Measurements from ENCODE around the gene TCN1.
"Not testable (repeated sequence)": the region's sequence is repeated elsewhere in the genome, so short reads cannot be mapped to it uniquely, and the experiment has no call there.

TCN1 gene

DNA sequence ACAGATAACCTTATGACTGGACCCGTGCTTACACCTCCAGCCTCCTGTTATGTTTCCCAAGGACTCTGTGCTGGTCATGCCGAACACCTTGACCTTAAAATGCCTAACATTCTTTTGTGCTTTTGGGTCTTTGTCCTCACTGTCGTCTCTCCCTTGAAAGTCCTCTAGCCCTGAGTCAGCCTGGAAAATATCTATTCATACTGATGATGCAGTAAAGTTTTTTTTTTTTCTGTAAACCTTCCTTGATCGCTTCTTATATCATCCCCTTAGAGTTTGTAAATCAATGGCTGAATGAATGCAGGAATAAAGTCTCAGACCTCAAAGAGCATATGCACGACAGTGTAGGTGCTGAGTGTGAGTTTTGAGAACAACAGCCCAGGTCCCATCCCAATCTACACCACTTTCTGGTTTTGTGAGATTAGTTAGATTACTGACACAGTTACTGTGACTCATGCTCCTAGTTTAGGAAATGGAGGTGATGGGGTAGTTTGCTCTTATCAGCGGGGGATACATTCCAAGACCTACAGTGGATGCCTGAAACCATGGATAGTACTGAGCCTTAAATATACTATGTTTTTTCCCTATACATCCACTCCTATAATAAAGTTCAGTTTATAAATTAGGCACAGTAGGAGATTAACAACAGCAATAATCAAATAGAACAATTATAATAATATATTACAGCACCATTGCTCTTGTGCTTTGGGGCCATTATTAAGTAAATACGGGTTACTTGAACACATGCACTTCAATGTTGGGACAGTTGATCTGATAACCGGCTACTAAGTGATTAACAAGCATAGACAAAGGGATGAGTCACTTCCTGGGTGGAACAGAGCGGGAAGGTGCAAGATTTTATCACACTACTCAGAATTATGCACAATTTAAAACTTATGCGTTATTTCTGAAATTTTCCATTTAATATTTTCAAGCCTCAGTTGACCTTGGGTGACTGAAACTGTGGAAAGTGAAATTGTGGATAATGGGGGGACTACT, 8.6 kb downstream of the TCN1 start:
- in situ Hi-C loops (cut with MboI; ENCODE audit: low sequenced_read_pairs) = no loop called here

DNA sequence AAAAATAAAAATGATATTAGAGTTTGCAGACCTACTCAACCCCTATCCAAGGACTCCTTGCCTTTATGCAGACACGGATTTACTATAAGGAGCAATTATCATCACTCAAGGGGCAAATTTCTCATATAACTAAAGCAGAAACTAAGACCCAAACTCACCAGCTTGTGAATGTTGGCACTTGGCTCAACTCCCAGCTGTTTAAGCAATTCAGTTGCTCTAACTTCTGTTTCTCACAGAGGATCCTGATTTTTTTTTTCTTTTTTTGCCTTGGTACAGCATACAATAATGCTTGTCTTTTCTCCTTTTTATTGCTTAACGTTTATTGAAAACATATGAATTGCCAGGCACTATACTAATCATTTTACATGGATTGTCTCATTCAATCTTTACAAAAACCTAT, 11.4 kb downstream of the TCN1 start:
- in situ Hi-C loops (cut with MboI; ENCODE audit: low sequenced_read_pairs) = no loop called here

DNA sequence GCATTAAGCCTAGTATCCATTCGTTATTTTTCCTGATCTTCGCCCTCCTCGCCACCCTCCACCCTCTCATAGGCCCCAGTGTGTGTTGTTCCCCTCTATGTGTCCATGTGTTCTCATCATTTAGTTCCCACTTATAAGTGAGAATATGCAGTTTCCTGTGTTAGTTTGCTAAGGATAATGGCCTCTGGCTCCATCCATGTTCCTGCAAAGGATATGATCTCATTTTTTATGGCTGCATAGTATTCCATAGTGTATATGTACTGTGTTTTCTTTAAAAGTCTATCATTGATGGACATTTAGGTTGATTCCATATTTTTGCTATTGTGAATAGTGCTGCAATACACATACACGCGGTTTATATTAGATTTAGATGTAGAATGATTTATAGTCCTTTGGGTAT, 14.9 kb downstream of the TCN1 start:
- in situ Hi-C loops (cut with MboI; ENCODE audit: low sequenced_read_pairs) = not testable (repeated sequence)

DNA sequence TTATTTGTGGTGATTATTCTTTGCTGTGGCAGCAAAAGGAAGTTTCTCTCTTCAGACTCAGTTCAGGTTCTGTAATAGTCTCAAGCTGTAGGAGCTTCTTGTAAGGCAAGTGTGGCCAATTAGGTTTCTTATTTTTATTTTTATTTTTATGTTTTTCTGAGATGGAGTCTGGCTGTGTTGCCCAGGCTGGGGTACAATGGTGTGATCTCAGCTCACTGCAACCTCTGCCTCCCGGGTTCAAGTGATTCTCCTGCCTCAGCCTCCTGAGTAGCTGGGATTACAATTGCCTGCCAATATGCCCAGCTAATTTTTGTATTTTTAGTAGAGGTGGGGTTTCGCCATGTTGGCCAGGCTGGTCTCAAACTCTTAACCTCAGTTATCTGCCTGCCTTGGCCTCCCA, 16.7 kb downstream of the TCN1 start:
- in situ Hi-C loops (cut with MboI; ENCODE audit: low sequenced_read_pairs) = loop anchor here (25.0 kb wide), 1 partner anchor 288 kb away; no protein-coding TSS in a partner anchor

DNA sequence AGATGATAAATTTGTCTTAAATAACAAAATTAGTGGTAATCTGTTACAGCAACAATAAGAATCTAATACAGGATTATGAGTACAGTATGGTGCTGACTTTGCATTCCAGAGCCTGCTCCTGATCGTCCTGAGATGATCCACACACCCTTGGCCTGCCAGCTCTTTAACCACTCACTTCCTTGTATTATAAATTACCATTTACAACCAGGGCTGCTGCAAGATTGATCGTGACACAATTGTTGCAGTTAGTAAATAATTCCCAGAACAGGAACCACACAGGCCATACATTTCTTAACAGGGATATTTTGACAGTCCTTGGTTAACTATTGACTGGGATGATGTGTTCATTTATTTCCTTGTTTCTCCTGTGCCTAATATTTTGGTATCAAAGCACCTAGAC, 17.2 kb downstream of the TCN1 start:
- in situ Hi-C loops (cut with MboI; ENCODE audit: low sequenced_read_pairs) = loop anchor here (25.0 kb wide), 1 partner anchor 288 kb away; no protein-coding TSS in a partner anchor

DNA sequence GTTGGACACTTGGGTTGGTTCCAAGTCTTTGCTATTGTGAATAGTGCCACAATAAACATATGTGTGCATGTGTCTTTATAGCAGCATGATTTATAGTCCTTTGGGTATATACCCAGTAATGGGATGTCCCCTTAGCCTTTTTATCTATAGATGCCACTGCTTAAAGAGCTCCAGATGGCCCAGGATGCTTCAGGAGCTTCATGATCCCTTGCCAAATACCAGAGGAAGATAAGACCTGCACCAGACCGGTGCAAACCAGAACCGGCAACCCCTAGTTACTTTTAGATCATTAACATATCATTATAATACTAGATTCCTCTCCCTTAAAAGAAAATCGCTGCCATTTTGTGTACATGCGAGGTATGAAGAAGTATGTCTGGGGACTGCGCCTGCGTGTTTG, 17.8 kb downstream of the TCN1 start:
- in situ Hi-C loops (cut with MboI; ENCODE audit: low sequenced_read_pairs) = loop anchor here (25.0 kb wide), 1 partner anchor 289 kb away; no protein-coding TSS in a partner anchor

DNA sequence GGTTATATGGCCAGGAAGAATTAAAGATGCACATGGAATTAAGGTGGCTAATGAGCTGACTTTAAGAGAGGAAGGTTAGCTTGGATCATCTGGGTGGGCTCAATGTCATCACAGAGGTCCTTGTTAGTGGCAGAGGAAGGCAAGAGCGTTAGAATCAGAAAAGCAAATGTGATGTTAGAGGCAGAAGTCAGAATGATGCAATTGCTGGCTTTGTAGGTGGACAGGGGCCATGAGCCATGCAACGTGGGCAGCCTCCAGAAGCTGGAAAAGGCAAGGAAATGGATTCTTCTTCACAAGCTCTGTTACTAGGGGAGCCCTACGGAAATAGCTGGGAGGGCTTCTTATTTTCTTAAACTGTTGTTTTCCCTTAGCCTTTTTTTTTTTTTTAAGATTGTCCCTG, 18.7 kb downstream of the TCN1 start:
- in situ Hi-C loops (cut with MboI; ENCODE audit: low sequenced_read_pairs) = loop anchor here (25.0 kb wide), 1 partner anchor 290 kb away; no protein-coding TSS in a partner anchor

DNA sequence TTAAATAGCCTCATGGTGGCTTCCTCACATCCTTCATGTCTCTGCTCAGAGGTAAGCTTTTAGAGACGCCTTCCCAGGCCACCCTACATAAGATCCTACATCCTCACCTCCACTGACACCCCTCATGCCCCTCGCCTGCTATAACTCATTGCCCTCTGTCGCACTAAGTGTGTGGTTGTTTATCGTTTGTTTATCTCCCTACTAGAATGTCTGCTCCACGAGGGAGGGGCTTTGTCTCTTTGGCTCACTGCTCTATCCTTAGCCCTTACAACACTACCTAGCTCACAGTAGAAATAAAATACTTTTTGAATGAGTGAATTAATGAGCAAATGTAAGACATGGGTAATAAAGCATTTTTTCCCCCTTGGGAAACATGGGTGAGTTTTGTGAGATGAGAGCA, 19.7 kb downstream of the TCN1 start:
- in situ Hi-C loops (cut with MboI; ENCODE audit: low sequenced_read_pairs) = loop anchor here (25.0 kb wide), 1 partner anchor 291 kb away; no protein-coding TSS in a partner anchor

DNA sequence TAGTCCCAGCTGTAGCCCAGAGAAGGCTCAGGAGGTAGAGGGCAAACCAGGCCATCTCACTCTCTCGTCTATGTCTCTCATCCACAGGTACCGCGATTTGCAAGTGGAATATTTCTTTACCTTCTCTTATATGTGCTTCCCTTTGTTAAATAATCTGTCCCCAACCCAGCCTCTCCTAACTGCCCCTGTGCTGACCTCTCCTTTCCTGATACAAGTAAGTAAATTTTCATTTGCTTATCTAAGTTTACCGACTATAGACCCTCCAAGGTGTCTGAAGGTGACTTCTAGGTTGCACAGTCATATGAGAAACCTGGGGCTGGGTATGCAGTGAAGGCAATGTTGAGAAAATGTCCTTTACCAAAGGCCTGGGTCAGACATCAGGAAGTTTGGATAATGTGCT, 20.9 kb downstream of the TCN1 start, which contains the start of gene CBLIF:
CBLIF (minus strand) TSS at position 101 of the 400 bp plus-strand sequence; CDS start at position 55, 46 bp downstream.
- in situ Hi-C loops (cut with MboI; ENCODE audit: low sequenced_read_pairs) = loop anchor here (25.0 kb wide), 1 partner anchor 292 kb away; no protein-coding TSS in a partner anchor

DNA sequence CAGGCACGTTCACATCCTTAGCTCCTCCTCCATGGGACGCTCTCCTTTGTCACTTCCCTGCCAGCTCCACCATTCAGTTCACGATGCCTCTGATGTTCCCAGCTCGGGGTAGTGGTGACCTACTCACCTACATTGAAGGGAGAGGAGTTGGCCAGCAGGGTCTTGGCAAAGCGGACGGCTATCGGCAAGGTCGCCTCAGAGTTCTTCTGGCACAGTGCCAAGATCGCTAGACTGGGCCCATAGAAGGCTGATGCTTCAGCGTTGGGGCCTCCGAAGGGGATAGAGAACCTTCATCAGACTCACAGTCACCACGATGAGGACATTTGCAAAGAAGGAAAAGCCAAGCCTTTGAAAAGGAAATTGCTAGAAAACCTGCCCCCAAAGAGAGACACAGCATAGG, 24.0 kb downstream of the TCN1 start:
- in situ Hi-C loops (cut with MboI; ENCODE audit: low sequenced_read_pairs) = loop anchor here (25.0 kb wide), 1 partner anchor 295 kb away; no protein-coding TSS in a partner anchor

DNA sequence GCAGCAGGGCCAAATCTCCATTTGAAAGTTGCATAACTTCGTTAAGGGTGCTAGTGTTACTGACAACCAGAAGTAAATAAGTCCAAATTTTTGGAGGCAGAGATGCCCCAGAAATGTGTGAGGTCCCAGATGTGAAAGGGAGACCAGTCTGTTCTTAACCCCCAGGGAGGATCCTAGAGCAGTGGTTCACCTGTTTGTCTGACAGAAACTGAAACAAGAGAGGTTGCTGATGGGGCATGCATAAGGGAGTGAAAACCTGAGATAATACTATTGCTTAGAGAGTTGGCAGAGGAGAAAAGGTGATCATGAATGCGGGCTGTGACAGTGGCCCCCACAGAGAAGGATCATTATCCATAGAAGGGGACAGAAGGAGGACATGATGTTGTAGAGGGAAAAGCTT, 24.8 kb downstream of the TCN1 start:
- in situ Hi-C loops (cut with MboI; ENCODE audit: low sequenced_read_pairs) = loop anchor here (25.0 kb wide), 1 partner anchor 296 kb away; no protein-coding TSS in a partner anchor

DNA sequence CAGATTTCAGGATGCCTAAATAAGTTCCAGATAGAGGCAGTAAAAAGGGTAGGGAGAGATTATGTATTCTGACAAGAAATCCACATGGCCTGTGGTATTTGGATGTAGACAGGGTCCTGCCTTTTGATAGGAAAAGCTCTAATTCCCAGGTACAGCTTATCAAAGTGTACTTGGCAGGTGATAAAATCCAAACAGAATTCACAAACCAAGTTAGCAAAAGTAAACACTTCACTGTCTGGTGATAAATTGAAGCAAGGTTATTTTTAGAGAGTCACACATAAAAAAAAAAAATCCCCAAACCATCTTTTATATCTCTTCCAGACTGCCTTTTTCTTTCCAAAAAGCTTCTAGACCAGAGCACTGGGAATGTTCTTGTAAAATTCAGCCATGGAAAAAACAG, 26.7 kb downstream of the TCN1 start:
- in situ Hi-C loops (cut with MboI; ENCODE audit: low sequenced_read_pairs) = loop anchor here (25.0 kb wide), 1 partner anchor 298 kb away; no protein-coding TSS in a partner anchor

DNA sequence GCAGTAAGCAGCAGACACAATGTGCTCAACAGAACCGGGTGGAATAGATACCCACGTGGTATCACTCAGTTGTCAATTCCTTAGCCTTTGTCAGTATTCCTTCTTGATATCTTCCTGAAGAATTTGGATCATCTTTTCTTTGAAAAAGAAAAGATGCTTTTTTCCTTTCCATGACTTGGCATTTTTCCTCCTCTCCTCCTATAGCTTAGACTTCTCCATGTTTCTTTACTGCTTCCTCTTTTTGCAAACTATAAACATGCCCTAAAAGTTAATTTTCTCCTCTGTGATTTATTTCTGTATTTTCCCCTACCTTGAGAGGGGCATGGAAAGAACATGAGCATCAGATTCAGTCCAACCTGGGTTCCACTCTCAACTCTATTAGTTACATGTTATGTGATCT, 32.7 kb downstream of the TCN1 start:
- in situ Hi-C loops (cut with MboI; ENCODE audit: low sequenced_read_pairs) = loop anchor here (25.0 kb wide), 1 partner anchor 304 kb away; no protein-coding TSS in a partner anchor

DNA sequence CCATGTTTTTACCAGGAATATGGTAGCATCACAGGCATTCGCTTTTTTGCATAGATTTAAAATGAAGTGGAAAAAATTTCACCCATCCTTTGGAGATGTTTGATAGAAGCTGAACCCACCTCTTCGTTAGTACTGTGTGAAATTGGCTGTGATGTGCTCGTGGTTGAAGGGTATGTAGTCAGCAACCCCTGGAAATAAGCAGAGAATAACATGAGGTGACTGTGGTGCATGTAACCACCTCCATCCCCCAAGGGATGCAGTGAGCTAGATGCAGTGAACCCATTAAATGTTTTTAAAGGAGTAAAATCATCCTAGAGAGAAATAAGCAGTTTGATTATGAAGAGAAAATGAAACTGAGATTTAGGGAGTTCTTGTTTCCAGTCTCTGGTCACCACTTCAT, 36.9 kb downstream of the TCN1 start:
- in situ Hi-C loops (cut with MboI; ENCODE audit: low sequenced_read_pairs) = loop anchor here (25.0 kb wide), 1 partner anchor 308 kb away; no protein-coding TSS in a partner anchor

DNA sequence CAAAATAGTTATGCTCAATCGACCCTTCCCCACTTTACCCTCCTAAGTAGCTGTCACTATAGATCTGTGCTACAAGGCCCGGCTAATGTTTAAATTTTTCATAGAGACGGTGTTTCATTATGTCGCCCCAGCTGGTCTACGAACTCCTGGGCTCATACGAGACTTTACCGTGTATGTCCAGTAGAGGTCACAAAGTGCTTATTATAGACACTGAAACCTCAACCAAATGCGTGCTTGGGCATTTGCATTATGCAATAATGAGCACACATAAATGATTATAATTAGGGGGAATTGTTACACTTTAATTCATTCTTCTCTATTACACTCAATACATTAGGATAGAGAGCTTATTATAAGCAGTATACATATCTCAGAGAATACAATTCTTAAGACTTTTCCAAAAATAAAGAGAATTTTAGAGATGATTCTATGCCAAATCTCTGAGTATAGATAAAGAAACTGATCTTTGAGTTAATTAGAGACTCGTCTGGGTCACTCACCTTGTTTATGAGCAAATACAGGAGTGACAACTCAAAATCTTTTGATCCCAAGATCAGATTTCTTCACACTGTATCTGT, 43.2 kb downstream of the TCN1 start:
- in situ Hi-C loops (cut with MboI; ENCODE audit: low sequenced_read_pairs) = no loop called here

DNA sequence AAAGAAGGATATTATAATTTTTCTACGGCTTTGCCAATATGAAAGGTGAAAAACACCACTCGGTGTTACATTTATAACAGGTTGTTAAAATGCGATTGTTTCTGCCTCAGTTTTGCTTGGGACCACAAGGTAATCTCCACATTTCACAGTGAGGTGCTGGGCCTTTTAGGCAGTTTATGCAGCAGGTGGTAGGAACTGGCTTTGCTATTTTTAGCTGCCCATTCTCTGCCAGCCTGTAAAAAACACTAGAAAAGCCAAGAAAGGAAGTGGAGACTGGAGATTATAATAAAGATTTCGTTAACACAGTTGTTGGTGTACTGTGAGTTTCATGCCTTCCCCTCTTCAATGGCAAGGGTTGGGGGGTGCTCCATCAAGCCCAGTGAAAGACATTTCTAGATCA, 47.7 kb downstream of the TCN1 start:
- in situ Hi-C loops (cut with MboI; ENCODE audit: low sequenced_read_pairs) = no loop called here

DNA sequence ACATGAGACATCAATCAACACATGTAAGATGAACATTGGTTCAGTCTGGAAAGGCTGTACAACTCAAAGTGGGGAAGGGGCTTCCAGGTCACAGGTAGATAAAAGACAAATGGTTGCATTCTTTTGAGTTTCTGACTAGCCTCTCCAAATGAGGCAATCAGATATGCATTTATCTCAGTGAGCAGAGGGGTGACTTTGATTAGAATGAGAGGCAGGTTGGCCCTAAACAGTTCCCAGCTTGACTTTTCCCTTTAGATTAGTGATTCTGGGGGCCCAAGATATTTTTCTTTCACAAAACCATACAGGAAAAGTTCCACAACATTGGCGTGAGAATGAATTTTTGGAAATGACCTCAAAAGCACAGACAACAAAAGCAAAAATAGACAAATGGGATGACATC, 49.9 kb downstream of the TCN1 start:
- in situ Hi-C loops (cut with MboI; ENCODE audit: low sequenced_read_pairs) = not testable (repeated sequence)

DNA sequence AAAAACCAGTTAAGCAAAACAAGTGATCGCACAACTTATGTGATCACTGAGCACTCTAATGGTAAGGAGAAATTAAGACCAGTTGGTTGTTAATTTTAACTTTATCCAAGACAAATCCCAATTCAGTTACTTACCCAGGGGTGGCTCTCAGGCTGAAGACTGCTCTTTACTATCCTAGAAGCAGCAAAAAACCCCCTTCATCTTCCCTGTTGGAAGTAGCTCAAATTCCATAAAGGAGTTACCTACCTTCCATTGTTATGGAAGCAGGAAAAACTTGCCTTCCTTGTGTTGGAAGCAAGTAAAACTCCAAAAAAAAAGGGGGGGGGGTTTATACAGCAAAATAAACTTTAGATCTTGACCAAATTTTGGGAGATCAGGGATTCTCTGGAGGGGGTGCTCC, 50.5 kb downstream of the TCN1 start:
- in situ Hi-C loops (cut with MboI; ENCODE audit: low sequenced_read_pairs) = no loop called here

DNA sequence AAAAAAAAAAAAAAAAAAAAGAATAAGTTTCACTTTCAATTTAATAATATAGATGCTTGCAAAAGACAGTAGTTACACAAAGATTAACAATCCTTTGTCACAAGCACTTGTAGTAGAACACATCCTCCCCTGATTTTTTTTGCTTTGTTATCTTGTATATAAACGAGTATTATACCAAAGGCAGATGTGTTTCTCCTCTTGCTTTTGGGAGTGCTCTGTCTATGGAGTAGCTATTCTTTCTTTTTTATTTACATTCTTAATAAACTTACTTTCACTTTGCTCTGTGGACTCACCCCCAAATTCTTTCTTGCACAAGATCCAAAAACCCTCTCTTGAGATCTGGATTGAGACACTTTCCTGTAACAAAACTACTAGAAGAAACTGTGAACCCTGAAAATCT, 52.3 kb downstream of the TCN1 start:
- in situ Hi-C loops (cut with MboI; ENCODE audit: low sequenced_read_pairs) = no loop called here

DNA sequence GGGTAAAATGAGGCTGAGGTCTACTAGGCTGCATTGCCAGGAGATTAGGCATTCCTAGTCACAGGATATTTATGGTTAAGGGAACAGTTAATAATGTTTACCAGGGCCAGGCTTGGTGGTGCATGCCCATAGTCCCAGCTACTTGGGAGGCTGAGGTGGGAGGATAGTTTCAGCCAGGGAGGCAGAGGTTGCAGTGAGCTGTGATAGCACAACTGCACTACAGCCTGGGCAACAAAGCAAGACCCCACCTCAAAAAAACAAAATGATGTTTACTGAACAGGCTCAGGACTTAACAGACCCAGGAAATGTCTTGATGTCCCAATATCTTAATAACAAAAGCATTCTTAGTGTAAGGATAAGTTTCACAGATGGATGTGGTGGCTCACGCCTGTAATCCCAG, 52.9 kb downstream of the TCN1 start:
- in situ Hi-C loops (cut with MboI; ENCODE audit: low sequenced_read_pairs) = no loop called here

DNA sequence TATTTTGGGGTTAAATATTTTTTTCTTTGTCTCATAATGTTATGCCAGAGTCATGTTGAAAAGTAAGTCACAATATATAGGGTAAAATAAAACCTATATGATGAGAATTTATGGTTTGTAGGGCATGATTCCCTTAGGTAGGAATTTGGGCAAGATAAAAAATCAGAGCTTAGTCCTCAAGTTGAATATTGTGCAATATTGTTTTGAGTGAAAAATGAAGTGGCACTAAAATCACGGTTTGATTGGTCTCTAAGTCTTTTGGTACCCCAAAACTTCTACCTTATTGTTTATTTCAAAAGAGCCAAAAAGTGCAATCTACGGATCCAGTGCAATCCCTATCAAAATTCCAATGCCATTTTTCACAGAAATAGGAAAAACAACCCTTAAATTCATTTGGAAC, 54.1 kb downstream of the TCN1 start:
- in situ Hi-C loops (cut with MboI; ENCODE audit: low sequenced_read_pairs) = no loop called here

DNA sequence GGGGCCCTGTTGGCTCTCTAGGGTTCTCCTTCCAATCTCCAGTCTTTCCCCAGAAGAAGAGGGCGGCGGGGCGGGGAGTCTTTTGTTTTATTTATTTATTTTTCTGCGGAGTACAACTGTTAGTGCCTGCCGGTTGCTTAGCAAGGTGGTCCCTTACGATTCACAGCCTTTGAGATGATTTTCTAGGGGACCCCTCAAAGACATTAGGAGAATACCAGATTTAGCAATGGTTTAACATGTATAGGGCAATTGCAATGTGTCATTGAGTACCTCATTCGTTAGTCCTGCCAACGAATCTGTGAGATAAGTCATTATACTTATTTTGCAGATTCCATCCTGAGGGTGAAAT, 55.4 kb downstream of the TCN1 start:
- in situ Hi-C loops (cut with MboI; ENCODE audit: low sequenced_read_pairs) = no loop called here

All from HL-60/S4 treated with retinoic acid at 250 ng/mL for 4 days and 3 days (cell line).